Astrocyte (in vitro differentiated cells and primary cell): ENCODE results near the gene NR1H3.

Experiments
- EZH2 ChIP-seq: IDR thresholded peaks from 2 replicates; pipeline ENCODE4 v1.6.1; 2012; ENCODE audit warnings: mild to moderate bottlenecking, low read length, inconsistent platforms; ENCODE audit not compliant: insufficient read depth
- TF ChIP-seq, protein P1 (sequence below): IDR thresholded peaks from 2 replicates; pipeline ENCODE4 v1.5.1; 2011; ENCODE audit warnings: low read depth, mild to moderate bottlenecking, inconsistent platforms, low read length, moderate library complexity; ENCODE audit not compliant: insufficient read depth

DNA sequence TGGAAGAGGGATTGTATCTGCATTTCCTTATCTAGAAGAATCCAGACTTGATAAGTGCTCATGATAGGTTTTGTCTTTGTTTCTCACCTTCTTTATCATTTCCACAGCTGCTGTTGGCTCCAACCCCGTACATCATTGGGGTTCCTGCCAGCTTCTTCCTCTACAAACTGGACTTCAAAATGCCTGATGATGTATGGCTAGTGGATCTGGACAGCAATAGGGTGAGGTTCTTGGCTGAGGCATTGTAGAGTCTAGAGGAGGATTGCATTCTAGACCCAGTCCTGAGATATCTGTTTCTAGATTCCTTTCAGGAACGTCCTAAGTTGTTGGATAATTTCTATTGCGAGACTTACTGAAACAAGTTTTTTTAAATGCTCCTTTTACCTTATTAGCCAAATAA, 20.3 kb downstream of the NR1H3 start:
- TF ChIP-seq, protein P1, sequence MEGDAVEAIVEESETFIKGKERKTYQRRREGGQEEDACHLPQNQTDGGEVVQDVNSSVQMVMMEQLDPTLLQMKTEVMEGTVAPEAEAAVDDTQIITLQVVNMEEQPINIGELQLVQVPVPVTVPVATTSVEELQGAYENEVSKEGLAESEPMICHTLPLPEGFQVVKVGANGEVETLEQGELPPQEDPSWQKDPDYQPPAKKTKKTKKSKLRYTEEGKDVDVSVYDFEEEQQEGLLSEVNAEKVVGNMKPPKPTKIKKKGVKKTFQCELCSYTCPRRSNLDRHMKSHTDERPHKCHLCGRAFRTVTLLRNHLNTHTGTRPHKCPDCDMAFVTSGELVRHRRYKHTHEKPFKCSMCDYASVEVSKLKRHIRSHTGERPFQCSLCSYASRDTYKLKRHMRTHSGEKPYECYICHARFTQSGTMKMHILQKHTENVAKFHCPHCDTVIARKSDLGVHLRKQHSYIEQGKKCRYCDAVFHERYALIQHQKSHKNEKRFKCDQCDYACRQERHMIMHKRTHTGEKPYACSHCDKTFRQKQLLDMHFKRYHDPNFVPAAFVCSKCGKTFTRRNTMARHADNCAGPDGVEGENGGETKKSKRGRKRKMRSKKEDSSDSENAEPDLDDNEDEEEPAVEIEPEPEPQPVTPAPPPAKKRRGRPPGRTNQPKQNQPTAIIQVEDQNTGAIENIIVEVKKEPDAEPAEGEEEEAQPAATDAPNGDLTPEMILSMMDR, result no peak
- TF ChIP-seq EZH2, result no peak
